ELF-1 (cell line): ENCODE measurements around the gene TFAP2D.

ENCODE experiments used
- DNase-seq: peaks from one replicate; pipeline ENCODE4 v3.0.0-alpha.2; 2016; ENCODE audit warnings: low read depth, low spot score

The TFAP2D gene

GRCh38 chr6:50720623-50721022, 7.3 kb downstream of the TFAP2D start:
- DNase-seq = peak; percentile 60

GRCh38 chr6:50721978-50722377, 8.7 kb downstream of the TFAP2D start:
- DNase-seq = no peak

- no peak for DNase-seq
These were observed 9.7 kb downstream of the TFAP2D start for GRCh38 chr6:50722829-50723554.

- DNase-seq = no peak
These were observed 11.2 kb downstream of the TFAP2D start for GRCh38 chr6:50724381-50725124.

- DNase-seq = no peak
These were observed 21.2 kb downstream of the TFAP2D start for GRCh38 chr6:50734488-50734887.

GRCh38 chr6:50742161-50742560, 28.8 kb downstream of the TFAP2D start:
- no peak for DNase-seq

- no peak for DNase-seq
These were observed 31.6 kb downstream of the TFAP2D start for GRCh38 chr6:50744976-50745375.

- no peak for DNase-seq
These were observed 49.5 kb downstream of the TFAP2D start for GRCh38 chr6:50762798-50763197.

- DNase-seq = no peak
These were observed 65.4 kb downstream of the TFAP2D start for GRCh38 chr6:50778696-50779095.

GRCh38 chr6:50780382-50780781, 67.1 kb downstream of the TFAP2D start:
- no peak for DNase-seq

- DNase-seq = no peak
These were observed 72.6 kb downstream of the TFAP2D start for GRCh38 chr6:50785921-50786320.

GRCh38 chr6:50791900-50792508, 78.7 kb downstream of the TFAP2D start:
- DNase-seq = no peak

- DNase-seq = no peak
These were observed 79.4 kb downstream of the TFAP2D start for GRCh38 chr6:50792771-50793170.

- DNase-seq = no peak
These were observed 82.2 kb downstream of the TFAP2D start for GRCh38 chr6:50795574-50795973.

- DNase-seq = no peak
These were observed 91.0 kb downstream of the TFAP2D start for GRCh38 chr6:50804283-50804682.

GRCh38 chr6:50807035-50807434, 93.7 kb downstream of the TFAP2D start:
- no peak for DNase-seq

GRCh38 chr6:50815436-50816114, 102.2 kb downstream of the TFAP2D start:
- no peak for DNase-seq

- peak; percentile 66 for DNase-seq
These were observed 102.9 kb downstream of the TFAP2D start for GRCh38 chr6:50816115-50816675.

GRCh38 chr6:50816947-50817645, 103.8 kb downstream of the TFAP2D start:
- no peak for DNase-seq

- DNase-seq = no peak
These were observed 104.3 kb downstream of the TFAP2D start for GRCh38 chr6:50817646-50817950.

- DNase-seq = no peak
These were observed 104.7 kb downstream of the TFAP2D start for GRCh38 chr6:50818020-50818419.
